Measurements from ENCODE around the gene NAV2.

GRCh38 chr11:20068691-20069090 lies 356.1 kb downstream of the NAV2 start:
- TF ChIP-seq ZNF70 (CRISPR knock-in tag; IDR thresholded peaks at IDR 0.05) (no peak), PPARA (CRISPR knock-in tag; IDR thresholded peaks at IDR 0.05; ENCODE audit: borderline replicate concordance) (no peak), CREB5 (CRISPR knock-in tag; IDR thresholded peaks at IDR 0.05; ENCODE audit: low read depth) (no peak), ZC3H10 (CRISPR knock-in tag; IDR thresholded peaks at IDR 0.05) (no peak), PATZ1 (CRISPR knock-in tag; IDR thresholded peaks at IDR 0.05; ENCODE audit: borderline replicate concordance) (no peak), ZFP3 (CRISPR knock-in tag; IDR thresholded peaks at IDR 0.05) (no peak), SNAI2 (CRISPR knock-in tag; IDR thresholded peaks at IDR 0.05) (no peak), ARNTL (CRISPR knock-in tag; IDR thresholded peaks at IDR 0.05; ENCODE audit: borderline replicate concordance, low read depth) (no peak)
- TF ChIP-seq, protein P1, sequence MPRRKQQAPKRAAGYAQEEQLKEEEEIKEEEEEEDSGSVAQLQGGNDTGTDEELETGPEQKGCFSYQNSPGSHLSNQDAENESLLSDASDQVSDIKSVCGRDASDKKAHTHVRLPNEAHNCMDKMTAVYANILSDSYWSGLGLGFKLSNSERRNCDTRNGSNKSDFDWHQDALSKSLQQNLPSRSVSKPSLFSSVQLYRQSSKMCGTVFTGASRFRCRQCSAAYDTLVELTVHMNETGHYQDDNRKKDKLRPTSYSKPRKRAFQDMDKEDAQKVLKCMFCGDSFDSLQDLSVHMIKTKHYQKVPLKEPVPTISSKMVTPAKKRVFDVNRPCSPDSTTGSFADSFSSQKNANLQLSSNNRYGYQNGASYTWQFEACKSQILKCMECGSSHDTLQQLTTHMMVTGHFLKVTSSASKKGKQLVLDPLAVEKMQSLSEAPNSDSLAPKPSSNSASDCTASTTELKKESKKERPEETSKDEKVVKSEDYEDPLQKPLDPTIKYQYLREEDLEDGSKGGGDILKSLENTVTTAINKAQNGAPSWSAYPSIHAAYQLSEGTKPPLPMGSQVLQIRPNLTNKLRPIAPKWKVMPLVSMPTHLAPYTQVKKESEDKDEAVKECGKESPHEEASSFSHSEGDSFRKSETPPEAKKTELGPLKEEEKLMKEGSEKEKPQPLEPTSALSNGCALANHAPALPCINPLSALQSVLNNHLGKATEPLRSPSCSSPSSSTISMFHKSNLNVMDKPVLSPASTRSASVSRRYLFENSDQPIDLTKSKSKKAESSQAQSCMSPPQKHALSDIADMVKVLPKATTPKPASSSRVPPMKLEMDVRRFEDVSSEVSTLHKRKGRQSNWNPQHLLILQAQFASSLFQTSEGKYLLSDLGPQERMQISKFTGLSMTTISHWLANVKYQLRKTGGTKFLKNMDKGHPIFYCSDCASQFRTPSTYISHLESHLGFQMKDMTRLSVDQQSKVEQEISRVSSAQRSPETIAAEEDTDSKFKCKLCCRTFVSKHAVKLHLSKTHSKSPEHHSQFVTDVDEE (CRISPR knock-in tag; IDR thresholded peaks at IDR 0.05) = no peak

All from SK-N-SH treated with all-trans-retinoic acid at 6 μM for 48 hours (cell line).